NB4 (cell line): ENCODE data around the gene NUP98.
A peak's percentile ranks its signal among the peaks of the same experiment; 100 is the strongest.
"Not testable (repeated sequence)": the region's sequence is repeated elsewhere in the genome, so short reads cannot be mapped to it uniquely, and the experiment has no call there.

Experiments
- DNase-seq: peaks from one replicate; pipeline ENCODE4 v3.0.0; 2010; ENCODE audit warnings: low read depth
- H3K4me3 ChIP-seq: one replicate; pipeline ENCODE4 v1.5.1; 2011; ENCODE audit warnings: mild to moderate bottlenecking, low read depth, low read length, moderate library complexity
- CTCF ChIP-seq: IDR thresholded peaks from one replicate; pipeline ENCODE4 v1.5.1; 2012; ENCODE audit warnings: low read depth, low read length
- MYC ChIP-seq: IDR thresholded peaks from 2 replicates; pipeline ENCODE4 v1.6.1; 2011; ENCODE audit warnings: low read depth, low read length
- POLR2A ChIP-seq: IDR thresholded peaks from 2 replicates; pipeline ENCODE4 v1.6.1; 2011; ENCODE audit warnings: mild to moderate bottlenecking; ENCODE audit not compliant: insufficient read length; ENCODE audit errors: extremely low read depth
- TF ChIP-seq, protein P1 (sequence below): IDR thresholded peaks from 2 replicates; pipeline ENCODE4 v1.6.1; 2011; ENCODE audit warnings: low read depth, low read length

The NUP98 gene

DNA sequence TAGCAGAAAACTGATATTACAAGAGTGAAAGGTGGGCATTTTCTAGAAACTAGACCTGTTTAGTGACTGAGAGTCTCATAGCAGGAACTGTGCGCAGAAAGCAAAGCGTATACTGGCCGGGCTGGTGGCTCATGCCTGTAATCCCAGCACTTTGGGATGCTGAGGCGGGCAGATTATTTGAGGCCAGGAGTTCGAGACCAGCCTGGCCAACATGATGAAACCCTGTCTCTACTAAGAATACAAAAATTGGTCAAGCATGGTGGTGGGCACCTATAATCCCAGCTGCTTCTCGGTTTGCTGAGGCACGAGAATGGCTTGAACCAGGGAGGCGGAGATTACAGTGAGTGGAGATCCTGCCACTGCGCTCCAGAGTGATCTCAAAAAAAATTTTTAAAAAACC is 1.8 kb upstream of the NUP98 start:
- no peak for DNase-seq
- no peak for TF ChIP-seq POLR2A
- TF ChIP-seq MYC: no peak
- TF ChIP-seq, protein P1, sequence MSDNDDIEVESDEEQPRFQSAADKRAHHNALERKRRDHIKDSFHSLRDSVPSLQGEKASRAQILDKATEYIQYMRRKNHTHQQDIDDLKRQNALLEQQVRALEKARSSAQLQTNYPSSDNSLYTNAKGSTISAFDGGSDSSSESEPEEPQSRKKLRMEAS: no peak
- TF ChIP-seq CTCF: no peak
- H3K4me3 ChIP-seq: no peak overlapping the region

DNA sequence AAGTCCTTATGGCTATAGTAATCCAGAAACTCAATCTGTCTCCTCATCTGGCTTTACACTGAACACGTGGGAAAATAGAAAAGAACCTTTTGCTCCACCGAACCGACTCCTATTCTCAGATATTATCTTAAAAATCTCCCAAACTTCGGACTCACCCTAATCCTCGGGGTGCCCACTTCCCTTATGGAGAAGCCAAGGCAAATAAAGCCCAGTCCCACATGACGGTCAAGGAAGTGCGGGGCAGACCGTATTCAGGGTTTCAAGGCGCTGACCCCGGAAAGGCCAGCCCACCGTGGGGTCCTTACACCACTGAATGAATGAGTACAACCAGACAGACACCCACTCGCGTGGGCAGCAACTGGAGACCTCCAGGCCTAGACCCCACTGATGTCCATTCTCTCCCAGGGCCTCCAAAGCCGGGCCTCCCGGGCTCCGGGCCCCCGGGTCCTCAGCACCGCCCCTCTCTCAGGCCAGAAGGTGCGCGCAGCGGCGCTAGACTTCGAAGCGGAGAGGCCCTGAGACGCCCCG is 489 bp downstream of the NUP98 start:
- TF ChIP-seq CTCF (no peak), MYC (no peak), POLR2A (no peak)
- TF ChIP-seq, protein P1: peak; percentile 35; the same call in 1 of the 2 replicates
- H3K4me3 ChIP-seq: peak overlapping the region; percentile 89
- no peak for DNase-seq

DNA sequence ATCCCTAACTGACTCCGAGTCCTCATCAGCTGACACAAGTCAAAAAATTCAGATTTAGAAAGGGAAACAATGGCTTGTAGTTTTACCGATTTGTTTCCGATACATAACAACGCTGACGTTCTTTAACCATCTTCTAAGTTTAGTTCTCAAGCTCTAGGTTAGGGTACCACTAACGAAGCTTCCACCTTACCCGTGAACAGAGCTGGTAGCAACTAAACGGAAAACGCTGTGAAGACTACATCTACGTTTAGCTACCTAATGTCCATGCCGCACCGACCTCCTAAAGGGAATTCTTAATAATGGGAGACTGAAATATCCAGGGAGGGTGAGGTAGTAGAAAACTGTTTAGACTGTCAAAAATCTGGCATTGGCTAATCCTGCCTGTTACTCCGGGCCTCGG is 1.0 kb downstream of the NUP98 start:
- peak overlapping the region; percentile 89 for H3K4me3 ChIP-seq
- no peak for DNase-seq
- no peak for TF ChIP-seq CTCF
- TF ChIP-seq, protein P1: no peak
- no peak for TF ChIP-seq MYC
- TF ChIP-seq POLR2A: no peak

DNA sequence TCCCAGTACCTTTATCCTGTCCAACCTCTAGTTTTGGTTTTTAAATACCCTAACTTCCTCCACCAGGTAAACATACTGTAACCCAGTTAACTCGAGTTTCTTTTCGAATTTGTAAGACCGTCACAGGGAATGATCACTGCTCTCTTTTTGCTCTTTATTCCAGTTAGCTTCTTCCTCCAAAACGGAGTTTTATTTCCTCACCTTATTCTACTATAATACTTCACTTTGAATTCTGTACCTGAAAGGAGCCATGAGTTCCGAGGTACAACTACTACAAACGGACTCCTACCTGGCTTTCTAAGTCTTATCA is 1.4 kb downstream of the NUP98 start:
- peak overlapping the region; percentile 89 for H3K4me3 ChIP-seq
- TF ChIP-seq MYC (no peak), CTCF (no peak), POLR2A (no peak)
- TF ChIP-seq, protein P1: no peak
- no peak for DNase-seq

- no peak for TF ChIP-seq CTCF
- TF ChIP-seq, protein P1: no peak
- TF ChIP-seq POLR2A: no peak
- no peak for TF ChIP-seq MYC
- H3K4me3 ChIP-seq: peak overlapping the region; percentile 89
- DNase-seq: no peak
These were observed 2.0 kb downstream of the NUP98 start for GRCh38 chr11:3795131-3796001.

GRCh38 chr11:3794387-3794786 is 3.0 kb downstream of the NUP98 start:
- DNase-seq: not testable (repeated sequence)
- peak overlapping the region; percentile 89 for H3K4me3 ChIP-seq
